ENCODE results near the gene RAD51B. TPM values are rescaled to one million over a fixed set of nuclear protein-coding genes. Genes with fewer than 3 reads are reported as not detected.

Gene RAD51B
- polyA plus RNA-seq, 1 donor (not counting 4 experiments of a cell fraction or from before 2014, with no cell fraction given), result 13.3 TPM

DNA sequence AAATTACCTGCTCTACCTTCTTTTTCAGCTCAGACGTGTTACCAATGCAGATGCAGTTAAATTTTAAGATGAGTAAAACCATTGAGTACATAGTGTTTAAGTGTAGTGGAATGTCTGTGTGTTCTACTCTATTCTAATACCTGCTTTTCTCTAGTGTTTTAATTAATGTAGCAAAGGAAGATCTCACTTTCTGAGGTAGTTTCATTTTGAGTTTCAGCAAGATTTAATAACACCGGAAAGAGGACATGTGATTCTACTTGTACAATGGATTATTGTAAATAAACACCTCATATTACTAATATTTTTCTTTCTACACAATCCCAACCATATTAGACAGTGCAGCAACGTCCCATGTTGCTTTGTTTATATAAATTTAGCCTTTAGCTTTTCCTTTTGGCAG, 315.4 kb downstream of the RAD51B start:
- Histone ChIP-seq H3K27ac (ENCODE audit: control insufficient read depth, insufficient read depth, low read length) (peak overlapping the region; percentile 65), H4K20me1 (ENCODE audit: control insufficient read depth, extremely low read depth, insufficient read depth, low read length) (no peaks in the 10 kb centered on the region), H2AFZ (ENCODE audit: control insufficient read depth, low read length) (peak overlapping the region; percentile 38), H3K4me1 (ENCODE audit: control insufficient read depth, extremely low read depth, insufficient read depth, low read length) (peaks cover 49% of the 10 kb centered on the region), H3K4me2 (ENCODE audit: control insufficient read depth, extremely low read depth, insufficient read depth, low read depth, low read length) (peak overlapping the region; percentile 49), H3K9me3 (ENCODE audit: control insufficient read depth, low read depth, low read length) (no peaks in the 10 kb centered on the region), H3K27me3 (ENCODE audit: control insufficient read depth, extremely low read depth, insufficient read depth, low read length) (no peaks in the 10 kb centered on the region), H3K9me1 (ENCODE audit: control insufficient read depth, extremely low read depth, insufficient read depth, low read length) (no peaks in the 10 kb centered on the region), H3K4me3 (ENCODE audit: control insufficient read depth in 2 of 3, extremely low read depth in 1 of 3, insufficient read depth in 2 of 3, low read depth in 1 of 3, low read length in 3 of 3) (no peak overlapping the region), H3K79me2 (ENCODE audit: control insufficient read depth, insufficient read depth, low read length) (no peaks in the 10 kb centered on the region), H3K36me3 (ENCODE audit: control insufficient read depth in 2 of 2, extremely low read depth in 1 of 2, insufficient read depth in 2 of 2, low read length in 2 of 2) (no peaks in the 10 kb centered on the region), H3K9ac (ENCODE audit: control insufficient read depth, extremely low read depth, insufficient read depth, low read length) (peak overlapping the region; percentile 6)
- DNase-seq (ENCODE audit: low read depth, low spot score) (no peak), FAIRE-seq (no peak)
- dilution Hi-C loops (cut with MboI; ENCODE audit: extremely low pct_ligation_motif_present, low sequenced_read_pairs), result no loop called here
- TF ChIP-seq, protein P1, sequence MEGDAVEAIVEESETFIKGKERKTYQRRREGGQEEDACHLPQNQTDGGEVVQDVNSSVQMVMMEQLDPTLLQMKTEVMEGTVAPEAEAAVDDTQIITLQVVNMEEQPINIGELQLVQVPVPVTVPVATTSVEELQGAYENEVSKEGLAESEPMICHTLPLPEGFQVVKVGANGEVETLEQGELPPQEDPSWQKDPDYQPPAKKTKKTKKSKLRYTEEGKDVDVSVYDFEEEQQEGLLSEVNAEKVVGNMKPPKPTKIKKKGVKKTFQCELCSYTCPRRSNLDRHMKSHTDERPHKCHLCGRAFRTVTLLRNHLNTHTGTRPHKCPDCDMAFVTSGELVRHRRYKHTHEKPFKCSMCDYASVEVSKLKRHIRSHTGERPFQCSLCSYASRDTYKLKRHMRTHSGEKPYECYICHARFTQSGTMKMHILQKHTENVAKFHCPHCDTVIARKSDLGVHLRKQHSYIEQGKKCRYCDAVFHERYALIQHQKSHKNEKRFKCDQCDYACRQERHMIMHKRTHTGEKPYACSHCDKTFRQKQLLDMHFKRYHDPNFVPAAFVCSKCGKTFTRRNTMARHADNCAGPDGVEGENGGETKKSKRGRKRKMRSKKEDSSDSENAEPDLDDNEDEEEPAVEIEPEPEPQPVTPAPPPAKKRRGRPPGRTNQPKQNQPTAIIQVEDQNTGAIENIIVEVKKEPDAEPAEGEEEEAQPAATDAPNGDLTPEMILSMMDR (optimal IDR thresholded peaks at IDR 0.05 in 1 of 3, IDR thresholded peaks at IDR 0.05 in 1 of 3, conservative IDR thresholded peaks at IDR 0.05 in 1 of 3; ENCODE audit: extremely low read depth in 1 of 3, insufficient read depth in 2 of 3, low read length in 3 of 3), result no peak
- no peak for TF ChIP-seq EZH2 (IDR thresholded peaks at IDR 0.05; ENCODE audit: low read length)

GRCh38 chr14:68135566-68135965, 316.0 kb downstream of the RAD51B start:
- no peaks in the 10 kb centered on the region for H3K9me1 ChIP-seq (ENCODE audit: control insufficient read depth, extremely low read depth, insufficient read depth, low read length)
- dilution Hi-C loops (cut with MboI; ENCODE audit: extremely low pct_ligation_motif_present, low sequenced_read_pairs), result no loop called here
- H2AFZ ChIP-seq (ENCODE audit: control insufficient read depth, low read length), result peak overlapping the region; percentile 38
- H3K27ac ChIP-seq (ENCODE audit: control insufficient read depth, insufficient read depth, low read length), result peak overlapping the region; percentile 65
- H3K4me3 ChIP-seq (ENCODE audit: control insufficient read depth in 2 of 3, extremely low read depth in 1 of 3, insufficient read depth in 2 of 3, low read depth in 1 of 3, low read length in 3 of 3), result no peak overlapping the region
- no peaks in the 10 kb centered on the region for H4K20me1 ChIP-seq (ENCODE audit: control insufficient read depth, extremely low read depth, insufficient read depth, low read length)
- no peak for TF ChIP-seq EZH2 (IDR thresholded peaks at IDR 0.05; ENCODE audit: low read length)
- TF ChIP-seq, protein P1 (optimal IDR thresholded peaks at IDR 0.05 in 1 of 3, IDR thresholded peaks at IDR 0.05 in 1 of 3, conservative IDR thresholded peaks at IDR 0.05 in 1 of 3; ENCODE audit: extremely low read depth in 1 of 3, insufficient read depth in 2 of 3, low read length in 3 of 3), result no peak
- no peaks in the 10 kb centered on the region for H3K9me3 ChIP-seq (ENCODE audit: control insufficient read depth, low read depth, low read length)
- H3K4me1 ChIP-seq (ENCODE audit: control insufficient read depth, extremely low read depth, insufficient read depth, low read length), result peaks cover 53% of the 10 kb centered on the region
- H3K36me3 ChIP-seq (ENCODE audit: control insufficient read depth in 2 of 2, extremely low read depth in 1 of 2, insufficient read depth in 2 of 2, low read length in 2 of 2), result no peaks in the 10 kb centered on the region
- no peaks in the 10 kb centered on the region for H3K27me3 ChIP-seq (ENCODE audit: control insufficient read depth, extremely low read depth, insufficient read depth, low read length)
- H3K4me2 ChIP-seq (ENCODE audit: control insufficient read depth, extremely low read depth, insufficient read depth, low read depth, low read length), result peak overlapping the region; percentile 49
- peak overlapping the region; percentile 6 for H3K9ac ChIP-seq (ENCODE audit: control insufficient read depth, extremely low read depth, insufficient read depth, low read length)
- no peaks in the 10 kb centered on the region for H3K79me2 ChIP-seq (ENCODE audit: control insufficient read depth, insufficient read depth, low read length)
- DNase-seq (ENCODE audit: low read depth, low spot score), result no peak
- peak; percentile 67 for FAIRE-seq

Measured in keratinocyte (primary cell).